HepG2 (cell line): Measurements from ENCODE around the gene KIZ. TPM values are rescaled to one million over a fixed set of nuclear protein-coding genes. Genes with fewer than 3 reads are reported as not detected.

ENCODE experiments used
- ATAC-seq: fragments of 200-7000 bp; cut with Tn5 transposase; 3 replicates; pipeline ENCODE4 v1.9.1; 2020; ENCODE audit warnings: mild to moderate bottlenecking, moderate library complexity
- BruUV-seq: library from RNA; stranded (reverse); fragments of 400-500 nt; replicated peaks from 2 replicates; lab custom pipeline; 2021; lab: Mats Ljungman, UMichigan
- CTCF ChIA-PET: fragments of 300-600 bp; formaldehyde crosslinking; extraction: SDS; loops from one replicate; lab custom pipeline; 2021; ENCODE audit warnings: low total read pairs, inconsistent platforms, low intra/inter-chr PET ratio; lab: Yijun Ruan, JAX
- POLR2A ChIA-PET: fragments of 350-600 bp; sonication (Branson Sonifier 250); formaldehyde crosslinking; loops from one replicate; lab custom pipeline; 2020; ENCODE audit warnings: antibody characterized with exemption, inconsistent platforms; lab: Yijun Ruan, JAX
- DNase-seq: peaks from one replicate; pipeline ENCODE4 v3.0.0-alpha.2; 2015; ENCODE audit warnings: low spot score
- FAIRE-seq: peaks from 3 replicates; lab custom pipeline; 2011; peaks lifted over from hg19 to GRCh38; lab: Jason Lieb, UNC
- H2AFZ ChIP-seq: one replicate; pipeline ENCODE4 v1.6.1; 2011; ENCODE audit warnings: low read length, inconsistent platforms
- H3K27ac ChIP-seq: fragments of 300-600 bp; 3 replicates; pipeline ENCODE4 v1.8.0; 2011; ENCODE audit warnings: mixed run types, mild to moderate bottlenecking, mixed read lengths, low read length, inconsistent platforms; ENCODE audit not compliant: insufficient read depth; ENCODE audit errors: extremely low read length
- H3K27me3 ChIP-seq, 2 experiments: fragments of 200-600 bp in 1 of 2; 2 replicates in 1 of 2; 3 replicates in 1 of 2; pipeline versions ENCODE4 v1.6.0 to v1.8.0; 2011; ENCODE audit warnings: low read length in 2 of 2, mild to moderate bottlenecking in 2 of 2, moderate library complexity in 2 of 2, inconsistent platforms in 1 of 2; ENCODE audit not compliant: insufficient read depth in 2 of 2, control insufficient read depth in 1 of 2
- H3K36me3 ChIP-seq, 2 experiments: fragments of 200-600 bp in 1 of 2; replicated peaks in 1 of 2; 2 replicates in 1 of 2; 3 replicates in 1 of 2; pipeline versions ENCODE4 v1.5.1 to v1.8.0; 2011; ENCODE audit warnings: low read length in 2 of 2, inconsistent platforms in 1 of 2; ENCODE audit not compliant: insufficient read depth in 2 of 2, control insufficient read depth in 1 of 2
- H3K4me1 ChIP-seq: 2 replicates; pipeline ENCODE4 v1.5.1; 2012; ENCODE audit warnings: low read length, inconsistent platforms; ENCODE audit not compliant: insufficient read depth
- H3K4me2 ChIP-seq: 2 replicates; pipeline ENCODE4 v1.6.0; 2011; ENCODE audit warnings: low read depth, low read length, inconsistent platforms
- H3K4me3 ChIP-seq, 3 experiments: fragments of 200-600 bp in 1 of 3; sonication (generic), shearing (Covaris generic) in 1 of 3; replicated peaks in 1 of 3; 2 replicates each; pipeline ENCODE4 v1.5.1; 2011 to 2016; ENCODE audit warnings: low read length in 3 of 3, inconsistent platforms in 2 of 3, low read depth in 2 of 3, mild to moderate bottlenecking in 2 of 3, control low read depth in 1 of 3, mixed read lengths in 1 of 3; ENCODE audit not compliant: insufficient read depth in 1 of 3
- H3K79me2 ChIP-seq: one replicate; pipeline ENCODE4 v1.6.1; 2011; ENCODE audit warnings: low read length, inconsistent platforms; ENCODE audit not compliant: insufficient read depth
- H3K9ac ChIP-seq: 2 replicates; pipeline ENCODE4 v1.6.0; 2011; ENCODE audit warnings: mild to moderate bottlenecking, low read depth, low read length, inconsistent platforms; ENCODE audit not compliant: insufficient read depth
- H3K9me3 ChIP-seq: 2 replicates; pipeline ENCODE4 v1.5.1; 2012; ENCODE audit warnings: mild to moderate bottlenecking, low read length
- H4K20me1 ChIP-seq: 2 replicates; pipeline ENCODE4 v1.6.0; 2011; ENCODE audit warnings: inconsistent platforms, mild to moderate bottlenecking, low read length, moderate library complexity; ENCODE audit not compliant: insufficient read depth
- KLF11 ChIP-seq: IDR thresholded peaks from 2 replicates; pipeline ENCODE4 v1.6.1; 2016; ENCODE audit warnings: missing compliant biosample characterization
- KMT2A ChIP-seq: sonication (generic); formaldehyde crosslinking; IDR thresholded peaks from 2 replicates; pipeline ENCODE4 v1.4.0; 2020; ENCODE audit warnings: missing genetic modification reagents
- MTF2 ChIP-seq: sonication (generic); formaldehyde crosslinking; IDR thresholded peaks from 2 replicates; pipeline ENCODE4 v1.5.0; 2020; ENCODE audit warnings: missing genetic modification reagents, borderline replicate concordance
- NFE2L2 ChIP-seq: fragments of 150-350 bp; IDR thresholded peaks from 2 replicates; pipeline ENCODE4 v1.6.1; 2014; ENCODE audit warnings: low read length
- RXRA ChIP-seq: sonication (generic); formaldehyde crosslinking; IDR thresholded peaks from 2 replicates; pipeline ENCODE4 v1.5.1; 2020; ENCODE audit warnings: missing genetic modification reagents
- SMAD3 ChIP-seq: sonication (generic); formaldehyde crosslinking; IDR thresholded peaks from 2 replicates; pipeline ENCODE4 v1.4.0; 2020; ENCODE audit warnings: missing genetic modification reagents
- ZBTB1 ChIP-seq: sonication (generic); formaldehyde crosslinking; IDR thresholded peaks from 2 replicates; pipeline ENCODE4 v1.4.0; 2020; ENCODE audit warnings: missing genetic modification reagents, borderline replicate concordance
- ZFP1 ChIP-seq: IDR thresholded peaks from 2 replicates; pipeline ENCODE4 v1.6.1; 2016
- ZNF724P ChIP-seq: sonication (generic); formaldehyde crosslinking; IDR thresholded peaks from 2 replicates; pipeline ENCODE4 v1.8.0; 2022; ENCODE audit warnings: missing genetic modification reagents, borderline replicate concordance
- ZNF879 ChIP-seq: sonication (generic); formaldehyde crosslinking; IDR thresholded peaks from 2 replicates; pipeline ENCODE4 v1.8.1; 2023; ENCODE audit warnings: missing genetic modification reagents
- ZZZ3 ChIP-seq: sonication (generic); formaldehyde crosslinking; IDR thresholded peaks from 2 replicates; pipeline ENCODE4 v1.4.0; 2020; ENCODE audit warnings: missing genetic modification reagents, mild to moderate bottlenecking, borderline replicate concordance
- WGBS: methylation state at CpG from one replicate; pipeline ENCODE4 v1.1.6; 2017; ENCODE audit warnings: low lambda C conversion rate; 5-methylcytosine and 5-hydroxymethylcytosine counted together
- in situ Hi-C: cut with HindIII; loops from 2 replicates; pipeline ENCODE4 v1.10.0; 2017; ENCODE audit warnings: low pct_unique_long_range_greater_than_20kb; ENCODE audit not compliant: extremely low pct_ligation_motif_present
- intact Hi-C: fragments of 100-400 bp; cut with micrococcal nuclease; formaldehyde crosslinking; loops from one replicate; pipeline ENCODE4 v1.10.0; 2022; ENCODE audit not compliant: unreplicated experiment
- polyA plus RNA-seq, 8 experiments: library from polyadenylated mRNA; depleted of rRNA in 3 of 8; stranded (reverse) in 7 of 8; unstranded in 1 of 8; fragments of >200 nt; fragmentation: Illumina TruSeq in 4 of 8; extraction: Trizol in 4 of 8; gene quantifications; 2 replicates each; pipeline versions ENCODE4 v1.2.1 to v1.2.3, GENCODE V29; 2011 to 2016; ENCODE audit warnings: low read depth in 4 of 8, missing spikeins in 1 of 8, mixed read lengths in 1 of 8; ENCODE audit not compliant: insufficient read depth in 1 of 8
- total RNA-seq, 5 experiments: library from RNA; depleted of rRNA; stranded (reverse); fragments of >200 nt; fragmentation: Illumina TruSeq; extraction: Trizol; gene quantifications; 2 replicates each; pipeline ENCODE4 v1.2.3, GENCODE V29; 2016; ENCODE audit warnings: low read depth in 1 of 5
- TF ChIP-seq, protein P1 (sequence below): sonication (generic); formaldehyde crosslinking; IDR thresholded peaks from 2 replicates; pipeline ENCODE4 v1.4.0; 2020; ENCODE audit warnings: missing genetic modification reagents, borderline replicate concordance
- TF ChIP-seq, protein P2 (sequence below): sonication (generic); formaldehyde crosslinking; IDR thresholded peaks from 2 replicates; pipeline ENCODE4 v1.9.0; 2021; ENCODE audit warnings: missing genetic modification reagents, borderline replicate concordance

The KIZ gene
- total and polyA plus RNA-seq, 2 of the 13 experiments (the other 11 are each of a cell fraction or from before 2014, with no cell fraction given): 46.3 to 114 TPM

DNA sequence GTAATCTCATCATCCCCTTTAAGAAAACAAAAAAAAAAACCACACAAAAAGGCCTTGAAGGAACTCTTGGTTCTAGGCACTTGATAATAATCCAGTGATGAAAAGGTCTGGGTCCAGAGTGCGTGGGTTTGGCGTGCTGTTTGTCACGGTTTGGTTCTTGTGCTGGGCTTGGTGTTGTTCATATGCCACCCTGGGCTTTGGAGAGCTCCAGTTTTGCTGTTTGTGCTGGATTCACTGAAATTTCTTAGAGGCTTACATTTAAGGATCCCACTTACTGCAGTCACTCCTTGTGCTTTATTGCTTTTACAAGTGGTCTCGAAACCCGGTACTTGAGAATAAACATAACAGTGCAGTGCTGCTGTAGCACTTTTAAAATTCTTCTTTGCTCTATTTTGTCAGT lies 108.4 kb downstream of the KIZ start:
- Histone ChIP-seq H3K36me3 (peaks cover 16 to 58% of the 10 kb centered on the region in 2 experiments), H3K9me3 (no peaks in the 10 kb centered on the region), H3K79me2 (no peaks in the 10 kb centered on the region), H4K20me1 (peaks cover 6% of the 10 kb centered on the region), H2AFZ (no peak overlapping the region), H3K27me3 (no peaks in the 10 kb centered on the region), H3K4me2 (no peak overlapping the region), H3K4me1 (peaks cover 6% of the 10 kb centered on the region; the same call in 1 of the 2 replicates), H3K4me3 (no peak overlapping the region)
- ChIA-PET CTCF (interaction anchor here (2.7 to 7.3 kb wide), 2 partner anchors 256 to 271 kb away, joined by 18 to 181 read pairs; no protein-coding TSS in a partner anchor), POLR2A (no interaction called here)
- in situ Hi-C loops (loop anchor here (10.0 kb wide), 1 partner anchor 370 kb away; no protein-coding TSS in a partner anchor), intact Hi-C loops (loop anchor here (2.0 kb wide), 1 partner anchor 370 kb away; no protein-coding TSS in a partner anchor)
- WGBS: 96% methylated on average over 5 of the region's 5 CpGs
- no peak for DNase-seq
- no TSS peak for BruUV-seq
- no peak for ATAC-seq
- no peak for FAIRE-seq
- TF ChIP-seq ZNF724P (no peak), ZBTB1 (CRISPR knock-in tag) (no peak), KMT2A (CRISPR knock-in tag) (no peak), ZFP1 (no peak), MTF2 (CRISPR knock-in tag) (no peak), SMAD3 (CRISPR knock-in tag) (no peak), RXRA (CRISPR knock-in tag) (no peak), KLF11 (CRISPR knock-in tag) (no peak), ZNF879 (no peak), ZZZ3 (CRISPR knock-in tag) (no peak), NFE2L2 (no peak)
- TF ChIP-seq, protein P1, sequence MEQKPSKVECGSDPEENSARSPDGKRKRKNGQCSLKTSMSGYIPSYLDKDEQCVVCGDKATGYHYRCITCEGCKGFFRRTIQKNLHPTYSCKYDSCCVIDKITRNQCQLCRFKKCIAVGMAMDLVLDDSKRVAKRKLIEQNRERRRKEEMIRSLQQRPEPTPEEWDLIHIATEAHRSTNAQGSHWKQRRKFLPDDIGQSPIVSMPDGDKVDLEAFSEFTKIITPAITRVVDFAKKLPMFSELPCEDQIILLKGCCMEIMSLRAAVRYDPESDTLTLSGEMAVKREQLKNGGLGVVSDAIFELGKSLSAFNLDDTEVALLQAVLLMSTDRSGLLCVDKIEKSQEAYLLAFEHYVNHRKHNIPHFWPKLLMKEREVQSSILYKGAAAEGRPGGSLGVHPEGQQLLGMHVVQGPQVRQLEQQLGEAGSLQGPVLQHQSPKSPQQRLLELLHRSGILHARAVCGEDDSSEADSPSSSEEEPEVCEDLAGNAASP: no peak
- TF ChIP-seq, protein P2, sequence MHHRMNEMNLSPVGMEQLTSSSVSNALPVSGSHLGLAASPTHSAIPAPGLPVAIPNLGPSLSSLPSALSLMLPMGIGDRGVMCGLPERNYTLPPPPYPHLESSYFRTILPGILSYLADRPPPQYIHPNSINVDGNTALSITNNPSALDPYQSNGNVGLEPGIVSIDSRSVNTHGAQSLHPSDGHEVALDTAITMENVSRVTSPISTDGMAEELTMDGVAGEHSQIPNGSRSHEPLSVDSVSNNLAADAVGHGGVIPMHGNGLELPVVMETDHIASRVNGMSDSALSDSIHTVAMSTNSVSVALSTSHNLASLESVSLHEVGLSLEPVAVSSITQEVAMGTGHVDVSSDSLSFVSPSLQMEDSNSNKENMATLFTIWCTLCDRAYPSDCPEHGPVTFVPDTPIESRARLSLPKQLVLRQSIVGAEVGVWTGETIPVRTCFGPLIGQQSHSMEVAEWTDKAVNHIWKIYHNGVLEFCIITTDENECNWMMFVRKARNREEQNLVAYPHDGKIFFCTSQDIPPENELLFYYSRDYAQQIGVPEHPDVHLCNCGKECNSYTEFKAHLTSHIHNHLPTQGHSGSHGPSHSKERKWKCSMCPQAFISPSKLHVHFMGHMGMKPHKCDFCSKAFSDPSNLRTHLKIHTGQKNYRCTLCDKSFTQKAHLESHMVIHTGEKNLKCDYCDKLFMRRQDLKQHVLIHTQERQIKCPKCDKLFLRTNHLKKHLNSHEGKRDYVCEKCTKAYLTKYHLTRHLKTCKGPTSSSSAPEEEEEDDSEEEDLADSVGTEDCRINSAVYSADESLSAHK: no peak
- TF ChIP-seq, all 625 proteins: peak for 0
- Histone ChIP-seq H3K9ac (no peak overlapping the region), H3K27ac (no peak overlapping the region)
